HCT116 (cell line): ENCODE results near the gene RNF182. TPM values are rescaled to one million over a fixed set of nuclear protein-coding genes. Genes with fewer than 3 reads are reported as not detected.

Source experiments
- ATAC-seq: fragments of 200-7000 bp; cut with Tn5 transposase; 2 replicates; pipeline ENCODE4 v1.9.1; 2020; ENCODE audit warnings: mild to moderate bottlenecking, moderate library complexity
- BruUV-seq: library from RNA; stranded (reverse); fragments of 400-500 nt; replicated peaks from 2 replicates; lab custom pipeline; 2021; lab: Mats Ljungman, UMichigan
- CTCF ChIA-PET: fragments of 300-600 bp; sonication (Branson Sonifier 250); formaldehyde crosslinking; loops from one replicate; lab custom pipeline; 2021; ENCODE audit warnings: antibody characterized with exemption; lab: Charles Lee
- POLR2A ChIA-PET: fragments of 300-600, 350-600 bp; sonication (Branson Sonifier 250); formaldehyde crosslinking; loops from one replicate; lab custom pipeline; 2021; ENCODE audit warnings: antibody characterized with exemption; lab: Charles Lee
- RAD21 ChIA-PET, 2 experiments: fragments of 300-600 bp; sonication (Branson Sonifier 250); formaldehyde crosslinking; loops; one replicate each; lab custom pipeline; 2023; ENCODE audit warnings: low total read pairs in 2 of 2; ENCODE audit not compliant: uncharacterized antibody in 2 of 2, unreplicated experiment in 2 of 2, low non-redundant PET in 1 of 2; lab: Charles Lee
- DNase-seq: peaks from one replicate; pipeline ENCODE4 v3.0.0-alpha.2; 2010; ENCODE audit warnings: low read depth, low spot score
- H2AFZ ChIP-seq: fragments of 200-600 bp; shearing (Covaris generic), sonication (generic); 2 replicates; pipeline ENCODE4 v1.6.1; 2017; ENCODE audit warnings: low read depth, mixed run types, mixed read lengths, antibody characterized with exemption, low read length; ENCODE audit not compliant: poor library complexity, severe bottlenecking
- H3K27ac ChIP-seq: 2 replicates; pipeline ENCODE4 v1.5.1; 2012; ENCODE audit warnings: low read depth, low read length
- H3K27me3 ChIP-seq: fragments of 200-600 bp; sonication (generic); 2 replicates; pipeline ENCODE4 v1.6.1; 2016; ENCODE audit warnings: mixed run types, low read length, mixed read lengths; ENCODE audit not compliant: insufficient read depth
- H3K36me3 ChIP-seq, 2 experiments: fragments of 200-500 bp in 1 of 2; fragments of 200-600 bp in 1 of 2; sonication (Bioruptor generic) in 1 of 2; sonication (generic) in 1 of 2; 2 replicates each; pipeline versions ENCODE4 v1.5.1 to v1.6.1; 2014 to 2016; ENCODE audit warnings: low read length in 2 of 2, inconsistent platforms in 1 of 2, mixed read lengths in 1 of 2, mixed run types in 1 of 2; ENCODE audit not compliant: insufficient read depth in 2 of 2, control insufficient read depth in 1 of 2
- H3K4me1 ChIP-seq, 2 experiments: fragments of 200-600 bp in 1 of 2; sonication (generic) in 1 of 2; 2 replicates each; pipeline versions ENCODE4 v1.5.1 to v1.6.1; 2012 to 2017; ENCODE audit warnings: low read length in 2 of 2, inconsistent platforms in 1 of 2, mild to moderate bottlenecking in 1 of 2, mixed read lengths in 1 of 2, mixed run types in 1 of 2, moderate library complexity in 1 of 2; ENCODE audit not compliant: insufficient read depth in 2 of 2, control insufficient read depth in 1 of 2
- H3K4me2 ChIP-seq: fragments of 200-600 bp; sonication (generic); 2 replicates; pipeline ENCODE4 v1.6.1; 2017; ENCODE audit warnings: mixed run types, low read length, mixed read lengths
- H3K4me3 ChIP-seq, 2 experiments: fragments of 200-600 bp in 1 of 2; sonication (generic) in 1 of 2; replicated peaks in 1 of 2; 2 replicates each; pipeline ENCODE4 v1.5.1; 2011 to 2016; ENCODE audit warnings: low read length in 2 of 2, control low read depth in 1 of 2, low read depth in 1 of 2, mild to moderate bottlenecking in 1 of 2, mixed read lengths in 1 of 2, mixed run types in 1 of 2
- H3K79me2 ChIP-seq: fragments of 200-600 bp; sonication (generic); 2 replicates; pipeline ENCODE4 v1.6.1; 2017; ENCODE audit warnings: mild to moderate bottlenecking, mixed run types, low read length, moderate library complexity, mixed read lengths; ENCODE audit not compliant: insufficient read depth
- H3K9ac ChIP-seq: fragments of 200-600 bp; sonication (generic); 2 replicates; pipeline ENCODE4 v1.6.1; 2016; ENCODE audit warnings: low read length, mixed read lengths
- H3K9me2 ChIP-seq: fragments of 200-600 bp; sonication (generic), shearing (Covaris generic); 2 replicates; pipeline ENCODE4 v1.6.1; 2017; ENCODE audit warnings: mixed run types, mild to moderate bottlenecking, moderate library complexity; ENCODE audit not compliant: insufficient read depth
- H3K9me3 ChIP-seq, 2 experiments: fragments of 200-500 bp in 1 of 2; fragments of 200-600 bp in 1 of 2; sonication (Bioruptor generic) in 1 of 2; sonication (generic) in 1 of 2; 2 replicates each; pipeline ENCODE4 v1.6.1; 2014 to 2017; ENCODE audit warnings: low read length in 2 of 2, mixed read lengths in 2 of 2, inconsistent platforms in 1 of 2, low read depth in 1 of 2, mild to moderate bottlenecking in 1 of 2, mixed run types in 1 of 2, moderate library complexity in 1 of 2; ENCODE audit not compliant: control insufficient read depth in 1 of 2, insufficient read depth in 1 of 2
- H4K20me1 ChIP-seq: fragments of 200-600 bp; sonication (generic), shearing (Covaris generic); 2 replicates; pipeline ENCODE4 v1.6.1; 2017; ENCODE audit warnings: mixed run types, mild to moderate bottlenecking, moderate library complexity; ENCODE audit not compliant: insufficient read depth
- CBX3 ChIP-seq: IDR thresholded peaks from 2 replicates; pipeline ENCODE4 v1.6.1; 2012; ENCODE audit warnings: low read depth
- CEBPB ChIP-seq: IDR thresholded peaks from 2 replicates; pipeline ENCODE4 v1.6.1; 2012; ENCODE audit warnings: low read depth
- ELF1 ChIP-seq: IDR thresholded peaks from 2 replicates; pipeline ENCODE4 v1.6.1; 2012; ENCODE audit warnings: low read depth, borderline replicate concordance
- EZH2 ChIP-seq: fragments of 200-600 bp; sonication (generic); IDR thresholded peaks from 2 replicates; pipeline ENCODE4 v1.6.1; 2017; ENCODE audit warnings: antibody characterized with exemption, mixed run types
- EZH2phosphoT487 ChIP-seq: fragments of 200-600 bp; IDR thresholded peaks from 2 replicates; pipeline ENCODE4 v1.6.1; 2018; ENCODE audit warnings: antibody characterized with exemption, borderline replicate concordance
- POLR2A ChIP-seq: IDR thresholded peaks from 2 replicates; pipeline ENCODE4 v1.7.0; 2011; ENCODE audit warnings: borderline replicate concordance; ENCODE audit not compliant: insufficient read depth, insufficient read length; ENCODE audit errors: extremely low read depth
- RAD21 ChIP-seq: IDR thresholded peaks from 2 replicates; pipeline ENCODE4 v1.6.1; 2012; ENCODE audit warnings: low read depth, mild to moderate bottlenecking
- SRF ChIP-seq: IDR thresholded peaks from 2 replicates; pipeline ENCODE4 v1.6.1; 2012; ENCODE audit warnings: low read depth
- YY1 ChIP-seq: IDR thresholded peaks from 2 replicates; pipeline ENCODE4 v1.6.1; 2011; ENCODE audit warnings: low read length, low read depth, moderate library complexity, mild to moderate bottlenecking; ENCODE audit not compliant: insufficient replicate concordance; ENCODE audit errors: extremely low read depth
- ZFX ChIP-seq: fragments of 450-650 bp; IDR thresholded peaks from 2 replicates; pipeline ENCODE4 v1.6.1; 2017
- ZNF274 ChIP-seq: fragments of 200-500 bp; sonication (Bioruptor generic); IDR thresholded peaks from 2 replicates; pipeline ENCODE4 v1.6.1; 2014; ENCODE audit warnings: mild to moderate bottlenecking, low read depth, low read length, inconsistent platforms
- intact Hi-C: fragments of 100-400 bp; cut with micrococcal nuclease; formaldehyde crosslinking; loops from 2 replicates; pipeline ENCODE4 v1.10.0; 2022
- total RNA-seq: library from RNA; stranded (reverse); gene quantifications from one replicate; pipeline ENCODE4 v1.2.1, GENCODE V29; 2021; ENCODE audit not compliant: unreplicated experiment
- TF ChIP-seq, protein P1 (sequence below): IDR thresholded peaks from 2 replicates; pipeline ENCODE4 v1.6.1; 2011; ENCODE audit warnings: mild to moderate bottlenecking, low read length, moderate library complexity; ENCODE audit not compliant: insufficient replicate concordance; ENCODE audit errors: extremely low read depth
- TF ChIP-seq, protein P2 (sequence below): IDR thresholded peaks from 2 replicates; pipeline ENCODE4 v1.6.1; 2012

The RNF182 gene
- total RNA-seq, 1 experiment from 2014 or later = 6.5 TPM

DNA sequence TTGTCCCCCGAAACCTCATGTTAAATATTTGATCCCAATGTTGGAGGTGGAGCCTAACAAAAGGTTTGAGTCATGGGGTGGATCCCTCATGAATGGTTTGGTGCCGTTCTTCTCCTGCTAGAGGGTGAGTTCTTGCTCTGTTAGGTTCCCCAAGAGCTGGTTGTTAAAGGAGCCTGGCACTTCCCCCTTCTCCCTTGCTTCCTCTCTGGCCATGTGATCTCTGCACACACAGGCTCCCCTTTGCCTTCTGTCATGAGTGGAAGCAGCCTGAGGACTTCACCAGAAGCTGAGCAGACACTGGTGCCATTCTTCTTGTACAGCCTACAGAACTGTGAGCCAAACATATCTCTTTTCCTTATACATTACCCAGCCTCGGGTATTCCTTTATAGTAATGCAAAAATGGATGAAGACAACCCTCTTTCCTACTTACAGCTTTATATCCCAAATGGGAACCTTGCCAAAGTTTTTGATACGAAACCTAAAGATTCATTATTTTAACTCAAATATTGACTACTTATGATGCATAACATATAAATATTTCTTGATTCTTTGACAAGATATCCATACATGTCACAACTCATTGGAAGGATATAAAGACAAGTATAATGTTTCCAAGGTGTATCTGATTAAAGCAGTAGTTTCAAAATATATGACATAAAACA lies 61.0 kb downstream of the RNF182 start:
- CTCF ChIA-PET = no interaction called here
- Histone ChIP-seq H3K9me2 (no peaks in the 10 kb centered on the region), H3K27ac (no peak overlapping the region), H3K4me3 (no peak overlapping the region), H3K4me2 (no peak overlapping the region), H2AFZ (no peak overlapping the region), H3K9me3 (no peaks in the 10 kb centered on the region), H3K4me1 (no peaks in the 10 kb centered on the region), H4K20me1 (no peaks in the 10 kb centered on the region), H3K27me3 (no peaks in the 10 kb centered on the region), H3K79me2 (no peaks in the 10 kb centered on the region), H3K36me3 (no peaks in the 10 kb centered on the region), H3K9ac (no peak overlapping the region)
- RAD21 ChIA-PET = no interaction called here
- intact Hi-C loops = no loop called here
- ATAC-seq (no peak), DNase-seq (no peak)
- no peak for TF ChIP-seq CEBPB
- no peak for TF ChIP-seq ELF1
- no peak for TF ChIP-seq YY1
- no peak for TF ChIP-seq CBX3
- no peak for TF ChIP-seq POLR2A
- TF ChIP-seq ZFX = no peak
- TF ChIP-seq EZH2 = no peak
- TF ChIP-seq RAD21 = no peak
- no peak for TF ChIP-seq SRF
- TF ChIP-seq, protein P1, sequence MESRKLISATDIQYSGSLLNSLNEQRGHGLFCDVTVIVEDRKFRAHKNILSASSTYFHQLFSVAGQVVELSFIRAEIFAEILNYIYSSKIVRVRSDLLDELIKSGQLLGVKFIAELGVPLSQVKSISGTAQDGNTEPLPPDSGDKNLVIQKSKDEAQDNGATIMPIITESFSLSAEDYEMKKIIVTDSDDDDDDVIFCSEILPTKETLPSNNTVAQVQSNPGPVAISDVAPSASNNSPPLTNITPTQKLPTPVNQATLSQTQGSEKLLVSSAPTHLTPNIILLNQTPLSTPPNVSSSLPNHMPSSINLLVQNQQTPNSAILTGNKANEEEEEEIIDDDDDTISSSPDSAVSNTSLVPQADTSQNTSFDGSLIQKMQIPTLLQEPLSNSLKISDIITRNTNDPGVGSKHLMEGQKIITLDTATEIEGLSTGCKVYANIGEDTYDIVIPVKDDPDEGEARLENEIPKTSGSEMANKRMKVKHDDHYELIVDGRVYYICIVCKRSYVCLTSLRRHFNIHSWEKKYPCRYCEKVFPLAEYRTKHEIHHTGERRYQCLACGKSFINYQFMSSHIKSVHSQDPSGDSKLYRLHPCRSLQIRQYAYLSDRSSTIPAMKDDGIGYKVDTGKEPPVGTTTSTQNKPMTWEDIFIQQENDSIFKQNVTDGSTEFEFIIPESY = no peak
- no peak for TF ChIP-seq ZNF274
- no peak for TF ChIP-seq EZH2phosphoT487
- TF ChIP-seq, protein P2, sequence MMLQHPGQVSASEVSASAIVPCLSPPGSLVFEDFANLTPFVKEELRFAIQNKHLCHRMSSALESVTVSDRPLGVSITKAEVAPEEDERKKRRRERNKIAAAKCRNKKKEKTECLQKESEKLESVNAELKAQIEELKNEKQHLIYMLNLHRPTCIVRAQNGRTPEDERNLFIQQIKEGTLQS = no peak
- no TSS peak for BruUV-seq
- POLR2A ChIA-PET = no interaction called here
